ENCODE measurements around the gene ASTN2. TPM values are rescaled to one million over a fixed set of nuclear protein-coding genes. Genes with fewer than 3 reads are reported as not detected.

ASTN2 gene
- total RNA-seq, 1 experiment from 2014 or later: 4.8 TPM

- Histone ChIP-seq H3K27me3 (ENCODE audit: insufficient read depth, low read length) (no peaks in the 10 kb centered on the region), H3K9me2 (ENCODE audit: insufficient read depth) (no peaks in the 10 kb centered on the region), H3K9me3 (ENCODE audit: control insufficient read depth in 1 of 2, insufficient read depth in 1 of 2, low read depth in 1 of 2, low read length in 2 of 2) (peaks cover 0 to 4% of the 10 kb centered on the region in 2 experiments; a peak in 2 of 4 replicates), H3K4me2 (ENCODE audit: low read length) (no peak overlapping the region), H3K27ac (ENCODE audit: low read depth, low read length) (no peak overlapping the region), H2AFZ (ENCODE audit: low read depth, low read length, poor library complexity, severe bottlenecking) (no peak overlapping the region), H3K9ac (ENCODE audit: low read length) (no peak overlapping the region), H3K36me3 (ENCODE audit: control insufficient read depth in 1 of 2, insufficient read depth in 2 of 2, low read length in 2 of 2) (no peaks in the 10 kb centered on the region), H3K4me1 (ENCODE audit: control insufficient read depth in 1 of 2, insufficient read depth in 2 of 2, low read length in 2 of 2) (no peaks in the 10 kb centered on the region), H3K79me2 (ENCODE audit: insufficient read depth, low read length) (no peaks in the 10 kb centered on the region), H4K20me1 (ENCODE audit: insufficient read depth) (no peaks in the 10 kb centered on the region), H3K4me3 (replicated peaks in 1 of 2; ENCODE audit: low read depth in 1 of 2, low read length in 2 of 2) (no peak overlapping the region)
- POLR2A ChIA-PET: no interaction called here
- intact Hi-C loops (cut with micrococcal nuclease): no loop called here
- ATAC-seq (no peak), DNase-seq (ENCODE audit: low read depth, low spot score) (no peak)
- RAD21 ChIA-PET (ENCODE audit: low non-redundant PET in 1 of 2, low total read pairs in 2 of 2, uncharacterized antibody in 2 of 2, unreplicated experiment in 2 of 2): no interaction called here
- no TSS peak for BruUV-seq (replicated peaks)
- CTCF ChIA-PET: no interaction called here
- TF ChIP-seq CBX3 (IDR thresholded peaks at IDR 0.05; ENCODE audit: low read depth): no peak
Measured at GRCh38 chr9:117239428-117239827, 175.4 kb downstream of the ASTN2 start.

- no peak overlapping the region for H3K4me3 ChIP-seq (replicated peaks in 1 of 2; ENCODE audit: low read depth in 1 of 2, low read length in 2 of 2)
- RAD21 ChIA-PET (ENCODE audit: low non-redundant PET in 1 of 2, low total read pairs in 2 of 2, uncharacterized antibody in 2 of 2, unreplicated experiment in 2 of 2): no interaction called here
- ATAC-seq (no peak), DNase-seq (ENCODE audit: low read depth, low spot score) (no peak)
- CTCF ChIA-PET: no interaction called here
- intact Hi-C loops (cut with micrococcal nuclease): no loop called here
- TF ChIP-seq ZFX (IDR thresholded peaks at IDR 0.05) (no peak), RAD21 (IDR thresholded peaks at IDR 0.05; ENCODE audit: low read depth) (no peak), CTCF (IDR thresholded peaks at IDR 0.05 in 2 of 3, conservative IDR thresholded peaks at IDR 0.05 in 1 of 3; ENCODE audit: borderline replicate concordance in 1 of 3, insufficient read depth in 1 of 3, low read depth in 2 of 3, low read length in 2 of 3) (no peak), EZH2 (IDR thresholded peaks at IDR 0.05) (no peak), MAX (IDR thresholded peaks at IDR 0.05) (no peak), TCF7L2 (IDR thresholded peaks at IDR 0.05; ENCODE audit: borderline replicate concordance, extremely low read depth, insufficient read depth, insufficient read length) (no peak), EZH2phosphoT487 (IDR thresholded peaks at IDR 0.05; ENCODE audit: borderline replicate concordance) (no peak)
- H3K4me2 ChIP-seq (ENCODE audit: low read length): no peak overlapping the region
- no peaks in the 10 kb centered on the region for H3K36me3 ChIP-seq (ENCODE audit: control insufficient read depth in 1 of 2, insufficient read depth in 2 of 2, low read length in 2 of 2)
- no peaks in the 10 kb centered on the region for H3K9me2 ChIP-seq (ENCODE audit: insufficient read depth)
- no peaks in the 10 kb centered on the region for H4K20me1 ChIP-seq (ENCODE audit: insufficient read depth)
- no peak overlapping the region for H2AFZ ChIP-seq (ENCODE audit: low read depth, low read length, poor library complexity, severe bottlenecking)
- no peaks in the 10 kb centered on the region; a peak in 2 of 4 replicates for H3K9me3 ChIP-seq (ENCODE audit: control insufficient read depth in 1 of 2, insufficient read depth in 1 of 2, low read depth in 1 of 2, low read length in 2 of 2)
- H3K79me2 ChIP-seq (ENCODE audit: insufficient read depth, low read length): no peaks in the 10 kb centered on the region
- H3K27ac ChIP-seq (ENCODE audit: low read depth, low read length): no peak overlapping the region
- no peaks in the 10 kb centered on the region for H3K27me3 ChIP-seq (ENCODE audit: insufficient read depth, low read length)
- POLR2A ChIA-PET: no interaction called here
- no TSS peak for BruUV-seq (replicated peaks)
- H3K4me1 ChIP-seq (ENCODE audit: control insufficient read depth in 1 of 2, insufficient read depth in 2 of 2, low read length in 2 of 2): no peaks in the 10 kb centered on the region
- no peak overlapping the region for H3K9ac ChIP-seq (ENCODE audit: low read length)
Measured at GRCh38 chr9:117234103-117234502, 180.8 kb downstream of the ASTN2 start.
